ENCODE data around the gene EXOC8. TPM values are rescaled to one million over a fixed set of nuclear protein-coding genes. Genes with fewer than 3 reads are reported as not detected.

Gene EXOC8
- total RNA-seq, 1 donor from 2014 or later: 12.2 TPM

DNA sequence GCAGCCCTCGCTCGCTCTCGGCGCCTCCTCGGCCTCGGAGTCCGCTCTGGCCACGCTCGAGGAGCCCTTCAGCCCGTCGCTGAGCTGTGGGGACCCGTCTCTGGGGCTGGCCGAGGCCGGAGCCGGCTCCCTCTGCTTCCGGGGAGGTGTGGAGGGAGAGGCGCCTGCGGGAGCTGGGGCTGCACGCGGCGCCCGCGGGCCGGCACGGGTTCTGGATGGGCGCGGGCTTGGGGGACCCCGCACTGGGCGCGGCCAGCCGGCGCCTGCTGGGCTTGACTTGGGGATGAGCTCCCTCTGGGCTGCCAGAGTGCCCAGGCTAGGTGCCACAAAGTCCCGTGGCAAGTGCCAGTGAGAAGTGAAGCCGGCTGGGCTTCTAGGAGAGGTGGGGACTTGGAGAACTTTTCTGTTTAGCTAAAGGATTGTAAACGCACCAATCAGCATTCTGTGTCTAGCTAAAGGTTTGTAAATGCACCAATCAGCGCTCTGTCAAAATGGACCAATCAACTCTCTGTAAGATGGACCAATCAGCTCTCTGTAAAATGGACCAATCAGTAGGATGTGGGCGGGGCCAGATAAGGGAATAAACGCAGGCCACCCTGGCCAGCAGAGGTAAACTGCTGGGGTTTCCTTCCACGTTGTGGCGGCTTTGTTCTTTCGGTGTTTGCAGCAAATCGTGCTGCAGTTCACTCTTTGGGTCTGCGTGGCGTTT, 20.2 kb downstream of the EXOC8 start:
- H3K27ac ChIP-seq (replicated peaks): no peak overlapping the region
- TF ChIP-seq, protein P1, sequence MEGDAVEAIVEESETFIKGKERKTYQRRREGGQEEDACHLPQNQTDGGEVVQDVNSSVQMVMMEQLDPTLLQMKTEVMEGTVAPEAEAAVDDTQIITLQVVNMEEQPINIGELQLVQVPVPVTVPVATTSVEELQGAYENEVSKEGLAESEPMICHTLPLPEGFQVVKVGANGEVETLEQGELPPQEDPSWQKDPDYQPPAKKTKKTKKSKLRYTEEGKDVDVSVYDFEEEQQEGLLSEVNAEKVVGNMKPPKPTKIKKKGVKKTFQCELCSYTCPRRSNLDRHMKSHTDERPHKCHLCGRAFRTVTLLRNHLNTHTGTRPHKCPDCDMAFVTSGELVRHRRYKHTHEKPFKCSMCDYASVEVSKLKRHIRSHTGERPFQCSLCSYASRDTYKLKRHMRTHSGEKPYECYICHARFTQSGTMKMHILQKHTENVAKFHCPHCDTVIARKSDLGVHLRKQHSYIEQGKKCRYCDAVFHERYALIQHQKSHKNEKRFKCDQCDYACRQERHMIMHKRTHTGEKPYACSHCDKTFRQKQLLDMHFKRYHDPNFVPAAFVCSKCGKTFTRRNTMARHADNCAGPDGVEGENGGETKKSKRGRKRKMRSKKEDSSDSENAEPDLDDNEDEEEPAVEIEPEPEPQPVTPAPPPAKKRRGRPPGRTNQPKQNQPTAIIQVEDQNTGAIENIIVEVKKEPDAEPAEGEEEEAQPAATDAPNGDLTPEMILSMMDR (IDR thresholded peaks at IDR 0.05; ENCODE audit: borderline replicate concordance): no peak
- no peaks in the 10 kb centered on the region for H3K36me3 ChIP-seq
- H3K4me3 ChIP-seq: no peak overlapping the region
- no peak for DNase-seq
- intact Hi-C loops (cut with micrococcal nuclease): no loop called here
- no peaks in the 10 kb centered on the region for H3K9me3 ChIP-seq (replicated peaks)
- no peaks in the 10 kb centered on the region for H3K4me1 ChIP-seq
- peaks cover 5% of the 10 kb centered on the region for H3K27me3 ChIP-seq (ENCODE audit: low read depth)

DNA sequence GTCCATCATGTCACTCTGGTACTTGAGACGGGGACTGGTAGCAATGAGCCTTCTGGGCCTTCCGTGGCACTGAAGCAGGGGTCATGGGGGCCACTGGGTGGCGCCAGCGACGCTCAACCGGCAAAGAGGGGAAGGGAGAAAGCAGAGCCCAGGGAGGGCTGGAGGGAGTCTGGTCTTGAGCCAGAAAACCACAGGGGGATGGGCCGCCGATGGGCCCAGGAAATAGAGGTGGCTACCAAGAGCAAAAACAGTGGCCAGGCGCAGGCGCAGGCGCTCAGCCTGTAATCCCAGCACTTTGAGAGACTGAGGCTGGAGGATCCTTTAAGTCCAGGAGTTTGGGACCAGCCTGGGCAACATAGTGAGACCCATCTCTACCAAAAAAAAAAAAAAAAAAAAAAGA, 21.8 kb downstream of the EXOC8 start:
- H3K4me1 ChIP-seq: no peaks in the 10 kb centered on the region
- no peaks in the 10 kb centered on the region for H3K9me3 ChIP-seq (replicated peaks)
- intact Hi-C loops (cut with micrococcal nuclease): no loop called here
- H3K36me3 ChIP-seq: no peaks in the 10 kb centered on the region
- peak; percentile 24 for DNase-seq
- no peak overlapping the region for H3K4me3 ChIP-seq
- peaks cover 5% of the 10 kb centered on the region for H3K27me3 ChIP-seq (ENCODE audit: low read depth)
- TF ChIP-seq, protein P1 (IDR thresholded peaks at IDR 0.05; ENCODE audit: borderline replicate concordance): peak; percentile 67
- no peak overlapping the region for H3K27ac ChIP-seq (replicated peaks)

DNA sequence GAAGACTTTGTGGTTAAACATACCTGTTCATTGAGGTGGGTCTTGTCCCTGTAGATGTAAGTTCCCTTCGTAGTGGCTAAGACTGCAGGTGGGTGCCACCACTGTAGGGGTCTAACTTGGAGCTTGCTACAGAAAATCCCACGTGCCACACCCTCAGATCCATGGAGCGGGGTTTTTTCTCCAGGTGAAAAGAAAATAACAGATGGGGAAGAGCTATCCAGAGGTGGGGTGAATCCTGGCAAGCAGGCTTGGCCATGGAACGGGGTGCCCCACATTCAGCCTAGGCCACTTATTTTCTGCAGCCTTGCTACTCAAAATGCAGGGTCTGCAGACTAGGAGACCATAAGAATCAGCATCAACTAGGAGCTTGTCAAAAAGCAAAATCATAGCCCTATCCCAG, 24.0 kb downstream of the EXOC8 start:
- Histone ChIP-seq H3K9me3 (replicated peaks) (no peaks in the 10 kb centered on the region), H3K27me3 (ENCODE audit: low read depth) (peaks cover 5% of the 10 kb centered on the region), H3K36me3 (no peaks in the 10 kb centered on the region), H3K4me3 (no peak overlapping the region), H3K4me1 (no peaks in the 10 kb centered on the region), H3K27ac (replicated peaks) (no peak overlapping the region)
- TF ChIP-seq, protein P1 (IDR thresholded peaks at IDR 0.05; ENCODE audit: borderline replicate concordance): no peak
- intact Hi-C loops (cut with micrococcal nuclease): no loop called here
- no peak for DNase-seq

DNA sequence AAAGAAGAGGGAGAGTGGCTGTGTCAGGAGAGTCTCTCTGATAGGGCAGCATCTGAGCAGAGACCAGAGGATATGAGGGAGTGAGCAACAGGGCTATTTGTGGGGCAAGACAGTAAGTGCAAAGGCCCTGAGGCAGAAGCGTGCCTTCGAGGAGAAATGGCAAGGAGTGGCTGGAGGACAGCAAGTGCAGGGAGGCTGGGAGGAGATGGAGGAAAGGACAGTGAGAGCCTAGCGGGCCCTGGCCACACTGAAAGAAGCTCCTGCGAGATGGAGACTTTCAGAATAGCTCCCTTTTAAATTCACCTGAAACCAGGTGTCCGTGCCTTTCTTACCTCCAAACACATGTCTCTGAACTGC, 25.2 kb downstream of the EXOC8 start:
- Histone ChIP-seq H3K36me3 (no peaks in the 10 kb centered on the region), H3K9me3 (replicated peaks) (no peaks in the 10 kb centered on the region), H3K4me3 (no peak overlapping the region), H3K4me1 (no peaks in the 10 kb centered on the region), H3K27me3 (ENCODE audit: low read depth) (peaks cover 4% of the 10 kb centered on the region), H3K27ac (replicated peaks) (no peak overlapping the region)
- DNase-seq: no peak
- TF ChIP-seq, protein P1 (IDR thresholded peaks at IDR 0.05; ENCODE audit: borderline replicate concordance): no peak
- intact Hi-C loops (cut with micrococcal nuclease): no loop called here

DNA sequence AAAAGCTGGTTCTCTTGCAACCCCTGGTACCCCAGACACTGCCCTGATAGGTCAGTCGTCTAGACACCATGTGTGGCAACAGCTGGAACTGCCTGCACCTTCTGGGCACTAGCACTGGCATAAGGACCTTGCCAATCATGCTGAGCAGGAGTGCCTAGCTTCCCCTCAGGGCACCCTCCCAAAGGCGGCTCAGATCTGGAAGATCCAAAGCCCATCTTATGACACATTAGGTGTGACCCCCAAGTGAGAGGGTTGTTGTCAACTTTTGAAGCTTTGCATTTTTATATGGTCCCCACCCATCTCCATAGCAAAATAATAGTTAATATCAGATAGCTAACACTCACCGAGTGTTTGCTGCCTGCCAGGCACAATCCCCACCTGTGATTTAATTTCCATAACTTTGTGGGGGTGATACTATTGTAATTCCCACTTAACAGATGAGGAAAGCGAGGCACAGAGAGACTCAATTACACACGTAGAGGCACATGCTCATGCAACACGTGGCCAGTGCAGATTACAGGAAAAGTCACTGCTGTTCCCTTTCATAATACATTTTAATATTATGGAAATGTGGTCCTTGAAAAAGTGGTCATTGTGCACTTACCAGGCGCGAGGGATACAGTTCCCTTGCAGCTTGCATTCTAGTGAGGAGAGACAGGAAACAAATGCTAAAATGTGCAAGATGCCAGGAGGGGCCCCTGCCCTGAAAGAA, 25.8 kb downstream of the EXOC8 start:
- intact Hi-C loops (cut with micrococcal nuclease): no loop called here
- Histone ChIP-seq H3K27me3 (ENCODE audit: low read depth) (no peaks in the 10 kb centered on the region), H3K36me3 (no peaks in the 10 kb centered on the region), H3K4me1 (no peaks in the 10 kb centered on the region), H3K9me3 (replicated peaks) (no peaks in the 10 kb centered on the region), H3K27ac (replicated peaks) (no peak overlapping the region), H3K4me3 (no peak overlapping the region)
- DNase-seq: no peak
- TF ChIP-seq, protein P1 (IDR thresholded peaks at IDR 0.05; ENCODE audit: borderline replicate concordance): no peak
